DLD1 (cell line): Measurements from ENCODE around the gene NFYC.

ENCODE experiments used
- in situ Hi-C: cut with HindIII; loops from 2 replicates; pipeline ENCODE4 v1.10.0; 2017; ENCODE audit warnings: low sequenced_read_pairs

Gene NFYC

DNA sequence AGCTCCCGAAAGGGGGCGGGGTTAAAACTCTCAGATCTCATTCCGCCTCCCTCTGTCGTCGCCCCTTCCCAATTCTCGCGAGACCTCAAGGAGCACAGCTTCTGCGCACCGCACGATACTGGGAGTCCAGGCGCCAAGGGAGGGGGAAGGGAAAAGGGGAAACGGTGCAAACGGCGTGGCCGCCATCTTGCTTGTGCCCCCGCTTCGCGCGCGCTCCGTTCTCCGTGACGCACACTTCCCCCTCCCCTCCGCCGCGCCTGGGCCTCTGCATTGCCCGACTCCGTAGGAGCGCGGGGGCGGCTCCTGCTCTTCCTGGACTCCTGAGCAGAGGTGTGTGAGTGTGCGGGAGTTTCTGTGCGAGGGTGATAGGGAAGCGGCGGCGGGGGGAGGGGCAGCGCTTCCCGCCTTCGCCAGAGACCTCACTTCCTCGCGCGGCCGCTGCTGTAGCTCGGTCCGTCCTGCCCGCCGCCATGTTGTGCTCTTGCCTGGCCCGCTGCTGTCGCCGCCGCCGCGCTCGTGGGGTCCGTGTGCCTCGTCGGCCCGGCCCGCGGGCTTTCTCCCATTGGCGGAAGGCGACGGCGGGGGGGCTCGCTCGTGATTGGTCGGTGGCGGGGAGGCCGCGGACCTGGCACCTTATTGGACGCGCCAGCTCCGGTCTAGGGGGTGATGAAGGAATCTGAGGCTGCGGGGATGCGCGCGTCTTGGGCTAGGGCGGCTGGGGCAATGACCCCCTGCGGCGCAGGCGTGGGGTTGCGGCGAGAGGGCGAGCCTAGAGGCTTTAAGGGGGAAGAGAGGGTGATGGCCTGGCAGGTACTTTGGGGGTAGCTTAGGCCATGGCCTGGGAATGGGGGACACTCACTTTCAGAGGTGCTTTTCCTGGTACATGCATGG lies at the start of gene NFYC:
TSS of gene NFYC (plus strand) at position 167 of the 891 bp plus-strand sequence. CDS start 47,140 bp downstream, outside the sequence.
- in situ Hi-C loops: no loop called here

DNA sequence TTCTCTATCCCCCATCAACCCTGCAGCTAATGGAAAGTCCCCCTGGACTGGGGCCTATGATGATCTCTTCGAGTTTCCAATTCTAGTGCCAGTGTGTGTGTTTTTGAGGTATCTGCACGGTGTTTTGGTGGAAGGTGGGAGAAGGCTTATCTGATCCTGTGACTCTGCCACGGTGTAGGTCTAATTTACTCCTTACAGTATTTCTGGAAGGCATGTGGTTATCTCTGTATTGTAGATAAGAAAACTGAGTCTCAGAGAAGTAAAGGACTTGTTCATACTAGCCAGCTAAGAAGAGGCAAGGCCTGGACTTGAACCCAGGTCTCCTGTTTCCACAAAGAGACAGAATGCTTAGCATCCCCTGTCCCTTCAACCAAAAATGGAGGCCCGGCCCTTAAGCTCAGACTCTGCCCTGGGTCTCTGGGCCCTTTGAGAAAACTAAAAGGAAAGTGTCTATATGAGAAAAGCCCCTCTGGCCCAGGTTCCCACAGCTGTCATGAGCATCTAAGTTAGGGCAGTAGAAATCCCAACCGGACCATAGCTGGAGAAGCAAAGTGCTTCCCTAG lies 46.3 kb upstream of the NFYC start:
- in situ Hi-C loops: no loop called here

DNA sequence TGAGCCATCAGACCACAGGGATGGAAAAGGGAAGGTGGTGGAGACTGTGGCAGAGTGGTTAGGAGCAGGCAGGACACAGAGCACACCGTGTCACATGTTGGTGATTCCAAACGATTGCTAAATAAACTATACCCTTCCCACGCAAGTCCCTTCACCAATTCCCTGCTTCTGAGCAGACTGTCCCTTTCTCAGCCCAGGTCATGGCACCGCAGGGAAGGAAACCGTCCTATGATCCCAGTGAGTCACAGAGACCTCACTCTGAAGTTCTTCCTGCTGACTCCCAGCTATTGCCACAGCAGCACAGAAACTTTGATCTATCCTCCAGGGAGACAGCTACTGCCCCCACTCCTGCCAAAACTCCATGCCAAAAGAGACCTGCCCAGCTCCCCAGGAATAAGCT lies 45.2 kb upstream of the NFYC start:
- in situ Hi-C loops: no loop called here

DNA sequence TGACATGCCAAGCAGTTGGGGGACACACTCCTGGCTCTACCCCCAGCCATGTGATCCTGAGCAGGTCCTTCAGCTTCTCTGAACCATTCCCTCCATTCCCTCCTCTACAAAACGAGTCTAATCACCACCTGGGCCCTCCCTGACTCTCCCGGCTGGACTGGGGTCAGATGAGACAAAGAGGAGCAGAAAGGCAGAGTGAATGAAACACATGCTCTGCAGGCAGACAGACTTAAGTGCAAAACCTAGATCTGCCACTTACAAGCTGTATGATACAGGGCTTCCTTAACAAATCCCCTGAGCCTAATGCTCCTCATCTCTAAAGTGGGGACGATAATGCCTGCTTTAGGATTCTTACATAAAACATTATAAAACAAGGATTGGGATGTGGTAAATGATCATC lies 43.3 kb upstream of the NFYC start:
- in situ Hi-C loops: no loop called here

GRCh38 chr1:40648928-40649591 lies 42.4 kb upstream of the NFYC start:
- in situ Hi-C loops: no loop called here

DNA sequence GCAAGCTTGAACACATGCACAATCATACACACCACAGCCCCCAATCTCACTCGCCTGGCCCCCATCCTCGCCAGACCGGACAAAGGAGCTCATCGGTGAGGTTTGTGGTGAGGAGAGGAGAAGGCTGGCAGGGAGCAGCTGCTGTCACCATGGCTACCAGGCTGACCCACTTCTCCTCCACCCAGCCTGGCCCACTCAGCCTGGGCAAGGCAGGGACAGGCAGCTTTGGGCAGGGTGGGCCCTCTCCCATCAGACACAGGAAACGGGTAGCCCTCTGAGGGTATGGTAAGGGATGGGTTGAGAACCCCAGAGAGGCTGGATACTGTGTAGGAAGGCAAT lies 41.9 kb upstream of the NFYC start:
- in situ Hi-C loops: no loop called here

DNA sequence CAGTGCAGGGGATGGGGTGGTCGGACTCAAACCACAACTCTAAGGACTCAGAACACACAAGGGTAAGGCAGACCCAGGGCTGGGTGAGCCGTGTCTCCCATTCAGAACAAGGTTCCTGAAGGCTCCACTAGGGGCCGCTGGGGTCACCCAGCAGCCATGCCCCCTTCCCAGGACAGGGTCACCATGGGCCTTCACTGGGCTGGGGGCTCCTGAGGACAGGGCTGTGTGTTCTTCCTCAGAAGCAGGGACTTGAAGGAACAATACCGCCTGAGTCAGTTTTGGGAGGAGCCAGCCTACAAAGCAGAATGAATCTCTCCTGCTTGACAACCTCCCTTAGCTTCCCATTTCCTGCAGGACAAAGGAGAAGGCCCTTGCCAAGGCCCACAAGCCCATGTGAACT lies 41.4 kb upstream of the NFYC start:
- in situ Hi-C loops: no loop called here

- in situ Hi-C loops: no loop called here
Measured at GRCh38 chr1:40651138-40651857, 40.2 kb upstream of the NFYC start.

DNA sequence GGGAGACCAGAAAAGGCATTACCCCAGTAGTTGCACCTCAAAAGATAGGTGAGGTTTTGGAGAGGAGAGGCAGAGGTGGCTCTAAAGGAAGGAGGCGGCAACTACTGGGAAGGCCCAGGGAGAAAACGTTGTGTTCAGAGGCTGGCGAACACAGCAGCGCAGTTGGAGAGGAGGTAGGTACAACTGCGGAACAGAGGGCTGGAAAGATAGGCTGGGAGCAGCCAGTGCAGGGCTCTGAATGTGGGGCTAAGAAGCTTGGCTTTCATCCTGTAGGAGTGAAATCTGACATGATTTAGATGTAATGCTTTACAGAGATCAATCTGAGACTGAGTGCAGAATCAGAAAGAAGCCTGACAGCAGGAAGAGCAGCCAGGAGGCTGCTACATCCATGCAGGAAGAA lies 39.0 kb upstream of the NFYC start:
- in situ Hi-C loops: no loop called here

GRCh38 chr1:40652979-40653378 lies 38.5 kb upstream of the NFYC start:
- in situ Hi-C loops: no loop called here

DNA sequence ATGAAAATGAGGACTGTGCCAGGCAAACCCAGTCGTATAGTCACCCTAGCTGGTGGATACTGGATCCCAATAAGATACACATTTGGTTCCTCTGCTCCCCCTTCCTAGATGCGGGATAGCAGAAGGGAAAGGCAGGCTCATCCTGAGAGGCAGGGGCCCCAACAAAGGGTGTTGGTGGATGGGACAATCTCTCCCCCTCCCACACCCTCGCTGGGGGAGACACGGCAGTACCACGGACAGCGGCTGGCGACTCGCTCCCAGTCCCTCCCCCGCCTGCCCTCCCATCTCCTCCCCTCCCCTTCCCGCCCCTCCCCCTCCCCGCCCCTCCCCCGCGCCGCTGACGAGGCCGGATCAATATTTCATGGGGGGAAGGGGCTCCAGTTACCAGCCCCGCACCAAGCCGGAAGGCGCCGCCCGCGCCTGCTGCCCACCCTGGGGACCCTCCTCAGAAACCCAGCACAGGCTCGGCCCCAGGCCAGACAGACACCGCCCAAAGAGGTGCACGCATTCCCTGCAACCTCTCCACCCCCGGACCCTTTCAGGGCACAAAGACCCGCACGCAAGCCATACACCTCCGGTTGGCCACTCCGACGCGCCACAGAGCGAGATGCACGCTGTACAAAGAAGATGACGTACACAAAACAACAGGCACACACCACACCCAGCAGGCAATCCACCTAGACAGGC lies 37.5 kb upstream of the NFYC start:
- in situ Hi-C loops: no loop called here

DNA sequence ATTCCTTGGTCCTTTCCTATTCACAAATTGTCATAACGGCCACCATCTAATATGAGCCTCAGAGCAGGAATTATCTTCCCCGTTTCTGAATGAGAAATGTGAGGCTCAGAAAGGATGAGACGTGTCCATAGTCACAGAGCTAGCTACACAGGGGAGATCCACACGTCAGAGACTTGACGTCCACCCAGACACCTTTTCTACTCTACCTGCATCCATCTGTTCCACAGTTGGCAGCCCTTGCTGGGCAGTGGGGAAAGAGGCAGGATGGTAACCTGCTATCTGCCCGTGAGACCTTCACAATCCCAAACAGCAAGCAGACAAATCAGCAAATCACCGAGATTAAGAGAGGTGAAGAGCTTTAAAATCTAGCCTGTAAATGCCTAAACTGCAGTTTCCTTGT lies 34.5 kb upstream of the NFYC start:
- in situ Hi-C loops: no loop called here

- in situ Hi-C loops: no loop called here
Measured at GRCh38 chr1:40658751-40659648, 32.5 kb upstream of the NFYC start.

DNA sequence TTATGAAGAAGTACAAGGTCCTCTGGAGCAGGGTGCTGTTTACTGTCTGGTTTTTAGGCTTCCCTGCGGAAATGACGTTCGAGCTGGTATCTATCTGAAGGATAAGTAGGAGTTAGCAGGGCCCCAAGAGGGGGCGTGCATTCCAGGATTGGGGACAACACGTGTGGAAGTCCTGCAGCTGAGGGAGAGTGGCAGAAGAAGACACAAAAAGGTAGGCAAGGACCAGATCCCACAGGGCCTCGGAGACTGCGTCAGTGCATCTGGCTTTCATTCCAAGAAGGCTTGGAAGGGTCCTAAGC lies 31.9 kb upstream of the NFYC start:
- in situ Hi-C loops: no loop called here

GRCh38 chr1:40661678-40662077 lies 29.8 kb upstream of the NFYC start:
- in situ Hi-C loops: no loop called here

DNA sequence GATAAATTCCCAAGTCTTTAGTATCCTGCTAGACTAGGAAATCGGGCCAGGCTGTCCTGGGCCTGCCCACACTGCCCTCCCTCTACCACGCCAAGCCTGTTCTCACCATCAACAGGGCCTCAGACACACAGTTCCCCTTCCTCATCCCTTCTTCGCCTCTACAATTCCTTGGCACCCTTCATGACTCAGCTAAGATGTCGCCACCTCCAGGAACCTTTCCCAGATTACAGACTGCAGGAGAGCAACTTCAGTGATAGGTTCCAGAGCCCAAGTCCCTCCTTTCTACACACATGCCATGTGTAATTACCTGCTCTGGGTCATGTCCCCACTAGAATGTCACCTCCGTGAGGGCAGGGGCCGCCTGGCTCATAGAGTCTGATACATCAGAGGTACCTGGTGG lies 29.4 kb upstream of the NFYC start:
- in situ Hi-C loops: no loop called here

GRCh38 chr1:40662864-40663263 lies 28.6 kb upstream of the NFYC start:
- in situ Hi-C loops: no loop called here

GRCh38 chr1:40663324-40664166 lies 28.0 kb upstream of the NFYC start:
- in situ Hi-C loops: no loop called here

DNA sequence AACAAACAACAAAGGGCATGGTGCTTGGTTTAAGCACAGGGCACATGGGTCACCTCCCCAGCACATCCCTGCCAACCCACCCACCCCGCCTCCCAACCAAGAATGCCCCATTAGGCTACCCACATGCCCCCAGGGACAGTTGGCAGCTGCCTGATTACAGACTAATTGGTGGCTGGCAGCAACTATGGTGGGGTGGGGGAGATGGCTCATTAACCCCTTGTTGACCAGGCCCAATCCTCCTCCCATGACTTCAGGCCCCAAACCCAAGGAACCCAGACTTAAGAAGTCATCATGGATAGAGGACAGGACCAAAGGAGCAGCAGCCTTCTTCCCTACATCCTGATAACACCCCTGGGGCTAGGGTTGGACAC lies 27.4 kb upstream of the NFYC start:
- in situ Hi-C loops: no loop called here
